ENCODE data around the gene KRT83. TPM values are rescaled to one million over a fixed set of nuclear protein-coding genes. Genes with fewer than 3 reads are reported as not detected.

The KRT83 gene
- total RNA-seq, 1 experiment from 2014 or later: not detected

GRCh38 chr12:52300796-52301691 lies 20.2 kb downstream of the KRT83 start:
- Histone ChIP-seq H3K4me3 (ENCODE audit: low read depth, low read length, poor library complexity, severe bottlenecking) (no peak overlapping the region), H3K27me3 (replicated peaks; ENCODE audit: insufficient read depth, low read depth, low read length, poor library complexity) (peaks cover 4% of the 10 kb centered on the region), H3K36me3 (ENCODE audit: insufficient read depth, low read length, poor library complexity, severe bottlenecking) (no peaks in the 10 kb centered on the region), H3K4me1 (ENCODE audit: insufficient read depth, low read length, poor library complexity, severe bottlenecking) (no peaks in the 10 kb centered on the region), H3K9me3 (ENCODE audit: low read depth, low read length, poor library complexity, severe bottlenecking) (no peaks in the 10 kb centered on the region), H3K27ac (ENCODE audit: low read depth, low read length, poor library complexity, severe bottlenecking) (no peak overlapping the region)
- DNase-seq (ENCODE audit: low spot score): no peak
- CTCF ChIA-PET: no interaction called here
- intact Hi-C loops (cut with micrococcal nuclease; ENCODE audit: unreplicated experiment): no loop called here
- BruUV-seq (replicated peaks): no TSS peak
- POLR2A ChIA-PET (ENCODE audit: low non-redundant PET): no interaction called here
- no peak for TF ChIP-seq CTCF (conservative IDR thresholded peaks at IDR 0.05; ENCODE audit: low read depth, low read length)
- no peak for TF ChIP-seq EZH2 (IDR thresholded peaks at IDR 0.05; ENCODE audit: borderline replicate concordance, low read depth, low read length, poor library complexity, severe bottlenecking)

DNA sequence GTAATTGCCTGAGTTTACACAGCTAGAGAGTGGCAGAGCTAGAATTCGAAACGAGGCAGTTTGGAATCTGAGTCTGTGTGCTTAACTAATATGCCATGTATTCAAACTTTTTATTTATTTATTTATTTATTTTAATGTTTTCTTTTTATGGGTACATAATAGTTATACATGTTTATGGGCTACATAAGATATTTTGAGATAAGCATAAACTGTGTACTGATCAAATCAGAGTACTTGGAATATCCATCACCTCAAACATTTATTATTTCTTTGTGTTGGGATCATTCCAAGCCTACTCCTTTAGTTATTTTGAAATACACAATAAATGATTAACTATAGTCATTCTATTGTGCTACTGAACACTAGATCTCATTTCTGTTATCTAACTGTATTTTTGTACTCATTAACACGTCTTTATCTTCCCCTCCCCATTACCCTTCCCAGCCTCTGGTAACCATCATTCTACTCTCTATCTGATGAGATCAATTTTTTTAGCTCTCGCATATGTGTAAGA lies 22.5 kb downstream of the KRT83 start:
- DNase-seq (ENCODE audit: low spot score): no peak
- H3K4me3 ChIP-seq (ENCODE audit: low read depth, low read length, poor library complexity, severe bottlenecking): no peak overlapping the region
- TF ChIP-seq CTCF (conservative IDR thresholded peaks at IDR 0.05; ENCODE audit: low read depth, low read length): no peak
- no peak for TF ChIP-seq EZH2 (IDR thresholded peaks at IDR 0.05; ENCODE audit: borderline replicate concordance, low read depth, low read length, poor library complexity, severe bottlenecking)
- CTCF ChIA-PET: no interaction called here
- intact Hi-C loops (cut with micrococcal nuclease; ENCODE audit: unreplicated experiment): no loop called here
- no TSS peak for BruUV-seq (replicated peaks)
- H3K36me3 ChIP-seq (ENCODE audit: insufficient read depth, low read length, poor library complexity, severe bottlenecking): no peaks in the 10 kb centered on the region
- POLR2A ChIA-PET (ENCODE audit: low non-redundant PET): no interaction called here
- peaks cover 4% of the 10 kb centered on the region for H3K27me3 ChIP-seq (replicated peaks; ENCODE audit: insufficient read depth, low read depth, low read length, poor library complexity)
- no peaks in the 10 kb centered on the region for H3K4me1 ChIP-seq (ENCODE audit: insufficient read depth, low read length, poor library complexity, severe bottlenecking)
- H3K9me3 ChIP-seq (ENCODE audit: low read depth, low read length, poor library complexity, severe bottlenecking): no peaks in the 10 kb centered on the region
- H3K27ac ChIP-seq (ENCODE audit: low read depth, low read length, poor library complexity, severe bottlenecking): no peak overlapping the region

DNA sequence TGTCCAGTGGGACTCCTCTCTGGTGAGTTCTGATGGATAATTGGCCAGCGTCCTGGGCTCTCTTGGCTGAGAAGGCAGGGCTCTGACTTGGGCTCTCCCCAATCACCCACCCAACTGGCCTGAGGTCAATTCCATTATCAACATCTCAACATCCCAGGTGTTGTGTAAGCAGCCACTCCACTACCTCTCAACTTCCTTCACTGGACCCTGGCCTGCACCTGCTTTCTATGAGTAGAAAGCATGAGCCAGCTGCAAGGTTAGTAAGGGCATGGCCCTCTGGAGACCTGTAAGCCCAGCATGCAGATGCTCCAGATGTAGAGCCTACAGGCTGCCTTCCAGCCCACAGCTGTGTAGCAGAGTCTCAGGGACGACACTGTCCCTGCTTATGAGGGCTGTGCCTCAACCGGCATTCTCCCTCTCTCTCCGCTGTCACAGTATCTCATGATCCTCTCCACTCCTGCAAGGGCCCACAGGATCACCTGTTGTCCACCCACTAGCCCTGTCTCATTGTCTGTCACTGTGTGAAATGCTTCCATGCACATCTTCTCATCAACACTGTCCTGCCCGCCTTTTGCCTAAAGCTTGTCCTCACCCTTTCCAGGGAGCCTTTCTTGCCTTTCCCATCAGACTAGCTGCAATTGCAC lies 24.5 kb downstream of the KRT83 start:
- Histone ChIP-seq H3K9me3 (ENCODE audit: low read depth, low read length, poor library complexity, severe bottlenecking) (no peaks in the 10 kb centered on the region), H3K27ac (ENCODE audit: low read depth, low read length, poor library complexity, severe bottlenecking) (no peak overlapping the region), H3K27me3 (replicated peaks; ENCODE audit: insufficient read depth, low read depth, low read length, poor library complexity) (peaks cover 11% of the 10 kb centered on the region), H3K4me3 (ENCODE audit: low read depth, low read length, poor library complexity, severe bottlenecking) (no peak overlapping the region), H3K4me1 (ENCODE audit: insufficient read depth, low read length, poor library complexity, severe bottlenecking) (no peaks in the 10 kb centered on the region), H3K36me3 (ENCODE audit: insufficient read depth, low read length, poor library complexity, severe bottlenecking) (no peaks in the 10 kb centered on the region)
- POLR2A ChIA-PET (ENCODE audit: low non-redundant PET): no interaction called here
- no TSS peak for BruUV-seq (replicated peaks)
- TF ChIP-seq CTCF (conservative IDR thresholded peaks at IDR 0.05; ENCODE audit: low read depth, low read length) (no peak), EZH2 (IDR thresholded peaks at IDR 0.05; ENCODE audit: borderline replicate concordance, low read depth, low read length, poor library complexity, severe bottlenecking) (no peak)
- intact Hi-C loops (cut with micrococcal nuclease; ENCODE audit: unreplicated experiment): no loop called here
- CTCF ChIA-PET: no interaction called here
- no peak for DNase-seq (ENCODE audit: low spot score)

Data from A673 (cell line).